ENCODE measurements around the gene RNF146. TPM values are rescaled to one million over a fixed set of nuclear protein-coding genes. Genes with fewer than 3 reads are reported as not detected.

Gene RNF146
- polyA plus RNA-seq, 2 of the 4 experiments (the other 2 are of a cell fraction) = 18.9 to 33.2 TPM

GRCh38 chr6:127243501-127243900 lies 23.2 kb upstream of the RNF146 start:
- no peak for ATAC-seq

GRCh38 chr6:127247114-127248096 lies 19.3 kb upstream of the RNF146 start:
- H3K9me3 ChIP-seq = no peaks in the 10 kb centered on the region
- H3K27ac ChIP-seq = no peak overlapping the region
- WGBS (ENCODE audit: missing lambda C conversion rate) = 49% methylated on average over 4 of the region's 4 CpGs
- TF ChIP-seq ZC3H11A (IDR thresholded peaks at IDR 0.05) (no peak), MAZ (IDR thresholded peaks at IDR 0.05; ENCODE audit: borderline replicate concordance, low read depth, low read length) (no peak), HOXB13 (CRISPR knock-in tag; IDR thresholded peaks at IDR 0.05; ENCODE audit: low read depth) (no peak), RARB (CRISPR knock-in tag; IDR thresholded peaks at IDR 0.05) (no peak), TP53 (CRISPR knock-in tag; IDR thresholded peaks at IDR 0.05) (no peak), MYC (IDR thresholded peaks at IDR 0.05; ENCODE audit: borderline replicate concordance, low read length) (no peak), BCL3 (IDR thresholded peaks at IDR 0.05) (no peak), PBX3 (IDR thresholded peaks at IDR 0.05) (no peak), HOXA7 (CRISPR knock-in tag; IDR thresholded peaks at IDR 0.05) (no peak), NR3C1 (IDR thresholded peaks at IDR 0.05) (no peak), ELK1 (IDR thresholded peaks at IDR 0.05; ENCODE audit: low read depth, low read length) (no peak), HDAC2 (IDR thresholded peaks at IDR 0.05) (no peak), BHLHE40 (IDR thresholded peaks at IDR 0.05; ENCODE audit: low read depth, low read length) (no peak), CBX8 (IDR thresholded peaks at IDR 0.05) (no peak)
- FAIRE-seq (no peak), ATAC-seq (no peak), DNase-seq (ENCODE audit: low read depth in 1 of 2, low spot score in 1 of 2) (no peak)
- no peak overlapping the region for H3K4me2 ChIP-seq
- no peaks in the 10 kb centered on the region for H3K4me1 ChIP-seq
- POLR2A ChIA-PET = no interaction called here
- CTCF ChIA-PET = interaction anchor here (2.3 kb wide), 1 partner anchor 19 kb away, joined by 9 read pairs; the partner anchor contains the start of gene RNF146
- H3K4me3 ChIP-seq = no peak overlapping the region

More at GRCh38 chr6:127243501-127243900, 23.2 kb upstream of the RNF146 start:
- POLR2A ChIA-PET = no interaction called here
- Histone ChIP-seq H3K4me3 (no peak overlapping the region), H3K4me2 (no peak overlapping the region), H3K27ac (no peak overlapping the region), H3K9me3 (no peaks in the 10 kb centered on the region), H3K4me1 (no peaks in the 10 kb centered on the region)
- FAIRE-seq (no peak), DNase-seq (ENCODE audit: low read depth in 1 of 2, low spot score in 1 of 2) (no peak)
- TF ChIP-seq EHMT2 (IDR thresholded peaks at IDR 0.05; ENCODE audit: low read depth) (no peak), HOXA7 (CRISPR knock-in tag; IDR thresholded peaks at IDR 0.05) (no peak), ZC3H11A (IDR thresholded peaks at IDR 0.05) (no peak), CEBPB (IDR thresholded peaks at IDR 0.05) (no peak), POLR2AphosphoS2 (conservative IDR thresholded peaks at IDR 0.05; ENCODE audit: low read length) (no peak), NPAS2 (CRISPR knock-in tag; IDR thresholded peaks at IDR 0.05; ENCODE audit: borderline replicate concordance) (no peak), MYC (IDR thresholded peaks at IDR 0.05; ENCODE audit: borderline replicate concordance, low read length) (no peak), TP53 (CRISPR knock-in tag; IDR thresholded peaks at IDR 0.05) (no peak), ELK1 (IDR thresholded peaks at IDR 0.05; ENCODE audit: low read depth, low read length) (no peak), CTCF (IDR thresholded peaks at IDR 0.05) (no peak), CBX8 (IDR thresholded peaks at IDR 0.05) (no peak)
- CTCF ChIA-PET = no interaction called here
- 33% methylated on average over 1 of the region's 1 CpG for WGBS (ENCODE audit: missing lambda C conversion rate)
